ENCODE data around the gene COL4A2.
"Not testable (repeated sequence)": the region's sequence is repeated elsewhere in the genome, so short reads cannot be mapped to it uniquely, and the experiment has no call there.

COL4A2 gene

DNA sequence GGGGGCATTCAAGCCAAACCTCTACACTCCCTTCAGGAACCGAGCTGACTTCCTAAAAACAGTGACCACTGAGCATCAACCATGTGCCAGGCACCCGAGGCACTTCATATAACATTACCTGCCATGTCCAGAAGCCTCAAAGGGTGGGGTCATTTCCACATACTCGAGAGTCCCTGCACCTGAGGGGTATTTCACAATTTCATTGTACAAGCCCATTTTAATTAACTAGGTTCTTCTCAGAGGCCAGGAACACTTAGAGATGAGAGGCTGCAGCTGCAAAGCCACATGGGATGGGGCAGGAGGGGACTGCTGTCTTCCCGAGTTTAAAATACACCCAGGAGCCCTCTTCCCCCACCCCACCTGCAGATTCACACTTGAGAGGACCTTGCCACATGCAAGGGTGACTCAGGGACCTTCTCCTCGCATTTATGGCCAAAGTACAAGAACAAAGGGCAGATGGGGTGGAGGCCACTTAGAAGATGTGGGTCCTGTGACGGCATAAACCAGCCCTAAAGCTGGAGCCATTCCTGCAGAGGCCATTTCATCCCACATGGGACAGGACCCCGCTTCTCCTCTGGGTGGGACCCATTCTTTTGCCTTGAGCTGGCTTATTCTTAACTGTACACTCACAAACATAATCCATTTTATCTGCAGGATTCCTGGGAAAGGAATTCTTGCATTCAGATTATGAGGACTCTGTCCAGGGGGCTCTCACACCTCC is 210.6 kb downstream of the COL4A2 start:
- DNase-seq (ENCODE audit: low read depth in 2 of 2) = no peak

- DNase-seq (ENCODE audit: low read depth in 2 of 2) = no peak
Measured at GRCh38 chr13:110518226-110518525, 211.1 kb downstream of the COL4A2 start.

DNA sequence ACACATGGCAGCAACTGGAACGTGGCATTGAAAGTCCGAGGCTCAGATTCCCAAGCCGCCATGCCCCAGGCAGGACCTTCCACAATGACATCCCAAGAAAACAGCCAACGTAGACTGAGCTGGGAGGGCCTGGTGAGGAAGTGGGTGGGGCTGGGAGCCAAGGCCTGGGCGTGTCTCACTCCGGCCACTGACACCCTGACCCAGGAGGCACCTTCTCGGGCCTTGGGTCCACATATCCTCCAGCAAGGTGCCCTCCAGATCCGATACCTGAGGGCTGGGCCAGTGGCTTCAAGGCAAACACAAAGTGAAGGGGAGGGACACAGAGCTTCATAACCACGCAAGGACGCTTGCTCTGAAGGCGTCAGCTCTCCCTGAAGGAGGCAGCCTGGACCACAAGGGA is 211.5 kb downstream of the COL4A2 start:
- DNase-seq (ENCODE audit: low read depth in 2 of 2) = no peak

DNA sequence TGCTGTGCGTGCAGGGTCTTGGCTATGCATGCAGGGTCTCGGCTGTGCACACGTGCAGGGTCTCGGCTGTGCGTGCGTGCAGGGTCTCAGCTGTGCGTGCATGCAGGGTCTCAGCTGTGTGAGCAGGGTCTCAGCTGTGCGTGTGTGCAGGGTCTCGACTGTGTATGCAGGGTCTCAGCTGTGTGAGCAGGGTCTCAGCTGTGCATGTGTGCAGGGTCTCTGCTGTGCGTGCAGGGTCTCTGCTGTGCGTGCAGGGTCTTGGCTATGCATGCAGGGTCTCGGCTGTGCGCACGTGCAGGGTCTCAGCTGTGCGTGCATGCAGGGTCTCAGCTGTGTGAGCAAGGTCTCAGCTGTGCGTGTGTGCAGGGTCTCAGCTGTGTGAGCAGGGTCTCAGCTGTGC is 212.0 kb downstream of the COL4A2 start:
- DNase-seq (ENCODE audit: low read depth in 2 of 2) = no peak

- DNase-seq (ENCODE audit: low read depth in 2 of 2) = no peak
Measured at GRCh38 chr13:110519506-110519905, 212.4 kb downstream of the COL4A2 start.

- no peak for DNase-seq (ENCODE audit: low read depth in 2 of 2)
Measured at GRCh38 chr13:110520431-110521295, 213.6 kb downstream of the COL4A2 start.

DNA sequence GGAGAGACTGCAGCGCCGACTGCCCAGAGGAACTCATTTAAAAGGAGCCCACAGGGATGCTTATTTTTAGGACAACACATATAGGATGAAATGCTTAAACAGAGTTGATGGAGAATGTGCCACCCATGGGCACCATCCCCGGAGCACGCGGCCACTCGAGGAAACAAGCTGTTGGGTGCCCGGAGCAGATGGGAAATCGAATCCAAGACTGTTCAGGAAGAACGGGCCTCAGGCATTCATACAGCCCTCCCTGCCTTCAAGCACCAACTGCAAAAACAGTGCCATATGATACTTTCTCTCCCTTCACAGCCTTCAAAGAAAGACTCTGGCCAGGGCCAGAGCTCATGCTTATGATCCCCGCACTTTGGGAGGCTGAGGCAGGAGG is 214.2 kb downstream of the COL4A2 start:
- no peak for DNase-seq (ENCODE audit: low read depth in 2 of 2)

- no peak for DNase-seq (ENCODE audit: low read depth in 2 of 2)
Measured at GRCh38 chr13:110521946-110522345, 214.9 kb downstream of the COL4A2 start.

GRCh38 chr13:110522721-110523120 is 215.6 kb downstream of the COL4A2 start:
- DNase-seq (ENCODE audit: low read depth in 2 of 2) = no peak

DNA sequence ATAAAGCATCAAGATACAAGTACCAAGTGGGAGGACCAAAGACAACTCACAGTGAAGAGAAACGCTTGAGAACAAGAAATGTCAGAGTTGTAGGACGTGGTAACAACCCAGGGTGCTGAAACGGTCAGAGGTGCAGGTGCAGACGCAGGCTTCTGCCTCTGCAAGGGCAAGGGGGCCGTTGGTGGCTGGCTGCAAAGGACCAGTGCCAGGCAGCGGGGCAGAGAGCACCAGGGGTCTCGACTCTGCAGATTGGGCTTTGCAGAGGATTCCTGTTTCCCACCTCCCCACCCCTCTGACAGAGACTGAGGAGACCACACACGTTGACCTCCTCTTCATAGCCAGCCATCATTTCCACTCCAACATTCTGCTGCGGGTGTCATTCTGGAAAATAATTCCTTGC is 216.1 kb downstream of the COL4A2 start:
- DNase-seq (ENCODE audit: low read depth in 2 of 2) = no peak

- DNase-seq (ENCODE audit: low read depth in 2 of 2) = no peak
Measured at GRCh38 chr13:110523838-110524540, 216.9 kb downstream of the COL4A2 start.

DNA sequence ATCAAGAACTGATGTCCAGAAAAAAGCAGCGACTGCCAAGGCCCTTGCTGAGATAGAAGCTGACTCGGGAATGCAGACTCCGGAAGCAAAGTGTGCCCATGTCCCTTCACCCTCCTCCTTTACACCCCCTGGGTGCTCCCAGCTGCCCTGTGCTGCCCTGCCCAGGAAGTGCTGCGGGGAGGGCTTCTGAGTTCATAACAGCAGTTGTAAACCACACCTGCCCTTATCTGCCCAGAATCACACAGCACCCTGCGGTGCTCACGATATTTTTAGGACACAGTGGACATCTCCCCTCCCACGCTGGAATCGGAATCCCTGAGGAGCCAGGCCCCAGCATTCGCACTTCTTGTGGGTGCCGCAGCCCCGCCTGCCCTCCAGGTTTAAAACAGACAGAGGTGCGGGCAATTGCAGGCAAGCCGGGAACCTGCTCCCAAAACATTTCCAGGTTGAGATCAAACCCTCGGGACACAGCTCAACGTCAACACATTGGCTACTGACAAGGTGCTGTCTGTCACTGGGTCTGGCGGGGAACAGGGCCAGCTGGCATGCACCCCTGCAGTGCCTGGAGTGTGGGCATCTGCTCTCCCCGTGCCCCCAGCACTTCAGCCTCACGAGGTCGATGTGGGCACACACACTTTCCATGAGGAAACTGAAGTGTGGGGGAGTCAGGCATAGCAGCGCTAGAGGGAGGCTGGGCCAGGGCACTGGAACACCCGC is 217.6 kb downstream of the COL4A2 start:
- DNase-seq (ENCODE audit: low read depth in 2 of 2) = no peak

DNA sequence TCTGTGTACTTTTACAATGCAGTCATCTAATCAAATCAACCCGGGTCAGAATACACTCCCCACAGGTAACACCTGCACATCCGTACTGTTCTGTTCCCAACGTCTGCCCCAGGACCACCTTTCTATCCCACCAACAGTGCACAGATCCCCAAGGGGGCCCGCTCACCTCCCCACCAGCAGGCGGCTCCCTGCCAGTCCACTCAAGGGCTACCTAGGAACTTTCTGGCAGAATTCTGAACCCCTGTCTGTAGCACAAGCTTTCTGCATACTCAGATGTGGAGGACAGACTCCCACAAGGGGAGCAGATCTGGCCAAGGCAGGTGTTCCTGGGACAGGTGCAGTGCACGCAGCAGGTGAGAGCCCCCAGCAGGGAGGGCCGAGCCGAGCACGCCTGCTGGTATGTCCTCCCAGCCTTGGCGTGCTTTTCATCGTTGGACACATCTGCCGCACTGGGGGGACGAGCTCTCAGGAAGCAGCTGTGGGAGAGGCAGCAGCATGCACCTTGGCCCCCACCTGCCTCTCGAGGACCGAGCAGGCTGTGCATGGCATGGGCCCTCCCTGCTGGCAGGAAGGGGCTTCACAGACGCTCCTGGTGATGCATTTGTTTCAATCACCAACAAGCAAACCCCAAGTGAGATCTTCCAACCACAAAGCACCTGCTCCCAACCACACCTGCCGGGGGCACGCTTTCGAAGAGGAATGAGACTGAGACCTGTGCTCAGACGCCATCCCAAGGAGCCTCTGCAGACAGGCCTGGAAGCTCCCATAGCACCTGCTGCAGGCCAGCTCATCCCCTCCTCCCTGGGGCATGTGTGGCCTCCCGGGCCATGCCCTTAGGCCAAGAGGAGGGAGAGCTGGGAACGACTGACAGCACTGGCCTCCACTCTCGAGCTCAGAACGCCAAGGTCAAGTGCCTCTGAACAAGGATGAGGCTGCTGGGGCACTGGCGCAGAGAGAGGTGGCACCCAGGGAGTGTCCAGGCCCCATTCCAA is 218.5 kb downstream of the COL4A2 start:
- DNase-seq (ENCODE audit: low read depth in 2 of 2) = no peak

- DNase-seq (ENCODE audit: low read depth in 2 of 2) = no peak
Measured at GRCh38 chr13:110528371-110528770, 221.3 kb downstream of the COL4A2 start.

DNA sequence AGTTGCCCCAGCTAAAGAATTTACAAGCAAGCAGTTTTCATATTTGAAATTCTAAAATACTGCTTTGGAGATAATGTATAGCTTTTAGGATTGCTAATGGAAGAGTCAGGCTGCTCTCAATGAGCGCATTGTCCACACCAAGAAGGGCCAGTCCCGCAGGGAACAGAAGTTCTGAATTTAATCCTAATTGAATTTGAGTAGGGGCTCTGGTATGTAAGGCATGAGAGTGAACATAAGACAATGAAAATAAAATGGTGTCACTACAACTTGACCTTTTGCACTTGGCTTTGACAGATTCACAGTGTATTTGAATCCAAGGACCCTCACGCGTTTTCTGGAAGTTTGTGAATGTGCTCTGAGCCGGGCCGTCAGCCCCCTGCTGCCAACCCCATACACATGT is 221.8 kb downstream of the COL4A2 start:
- no peak for DNase-seq (ENCODE audit: low read depth in 2 of 2)

DNA sequence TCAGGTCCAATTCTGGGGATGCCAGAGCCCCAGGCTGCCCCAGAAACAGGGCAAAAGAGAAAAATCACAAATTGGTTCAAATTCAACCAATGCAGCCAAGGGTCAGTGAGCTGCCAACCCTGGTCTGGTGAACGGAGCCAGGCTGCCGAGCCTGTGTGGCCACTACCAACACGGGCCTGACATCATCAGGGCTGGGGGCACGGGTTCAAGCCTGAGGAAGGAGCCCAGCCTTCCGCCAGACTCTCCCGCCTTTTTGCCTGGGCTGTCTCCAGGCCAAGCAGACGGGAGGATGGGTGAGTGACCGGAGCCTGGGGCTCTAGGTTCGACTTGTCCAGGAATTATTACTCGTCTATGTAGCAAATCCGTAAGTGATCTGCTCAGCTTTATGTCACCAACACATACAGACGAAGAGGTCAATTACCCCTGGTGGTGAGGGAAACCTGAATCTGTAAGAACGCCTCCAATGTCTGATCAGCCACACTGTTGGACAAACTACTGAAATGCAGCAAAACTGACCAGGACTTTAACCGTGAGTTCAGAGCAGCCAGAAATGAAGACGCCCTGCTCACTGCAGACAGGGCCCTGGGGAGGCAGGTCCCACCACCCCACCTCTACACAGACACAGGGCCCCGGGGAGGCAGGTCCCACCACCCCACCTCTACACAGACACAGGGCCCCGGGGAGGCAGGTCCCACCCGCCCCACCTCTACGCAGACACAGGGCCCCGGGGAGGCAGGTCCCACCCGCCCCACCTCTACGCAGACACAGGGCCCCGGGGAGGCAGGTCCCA is 222.6 kb downstream of the COL4A2 start:
- DNase-seq (ENCODE audit: low read depth in 2 of 2) = no peak

DNA sequence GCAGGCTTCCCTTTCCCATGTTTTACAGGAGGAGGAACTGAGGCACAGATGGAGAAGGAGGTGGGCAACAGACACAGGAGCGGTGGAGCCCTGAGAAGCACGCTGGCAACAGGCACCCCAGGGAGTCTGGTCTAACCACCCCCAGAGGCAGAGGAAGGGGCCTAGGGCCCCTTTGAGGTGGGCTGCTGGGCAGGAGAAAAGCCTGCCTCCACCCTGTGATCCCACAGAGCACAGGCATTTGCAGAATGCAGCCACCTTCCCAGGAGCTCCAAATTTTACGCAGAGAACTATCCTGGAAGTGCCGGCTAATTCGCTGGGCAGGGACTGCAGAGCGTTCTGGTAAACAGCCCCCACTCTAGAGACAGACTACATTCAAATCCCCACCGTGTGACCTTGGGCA is 224.0 kb downstream of the COL4A2 start:
- no peak for DNase-seq (ENCODE audit: low read depth in 2 of 2)

DNA sequence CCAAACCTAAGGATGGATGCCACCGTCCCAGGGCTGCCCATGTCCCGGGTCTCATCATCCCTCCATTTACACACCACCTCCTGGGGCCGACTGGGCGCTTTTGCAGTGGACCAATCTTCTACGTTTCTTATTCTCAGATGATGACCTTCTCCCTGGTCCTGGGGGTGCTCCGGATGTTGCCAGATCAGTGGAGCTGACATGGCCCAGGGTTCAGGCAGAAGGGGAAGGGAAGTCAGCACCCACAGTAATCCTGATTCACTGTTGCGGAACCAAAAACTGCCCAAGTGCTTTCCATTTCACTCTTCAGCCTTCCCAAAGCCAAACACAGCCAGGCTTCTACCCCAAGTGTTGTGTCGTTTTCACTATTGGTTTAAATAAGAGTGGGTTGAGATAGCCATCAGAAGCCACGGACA is 224.6 kb downstream of the COL4A2 start:
- no peak for DNase-seq (ENCODE audit: low read depth in 2 of 2)

DNA sequence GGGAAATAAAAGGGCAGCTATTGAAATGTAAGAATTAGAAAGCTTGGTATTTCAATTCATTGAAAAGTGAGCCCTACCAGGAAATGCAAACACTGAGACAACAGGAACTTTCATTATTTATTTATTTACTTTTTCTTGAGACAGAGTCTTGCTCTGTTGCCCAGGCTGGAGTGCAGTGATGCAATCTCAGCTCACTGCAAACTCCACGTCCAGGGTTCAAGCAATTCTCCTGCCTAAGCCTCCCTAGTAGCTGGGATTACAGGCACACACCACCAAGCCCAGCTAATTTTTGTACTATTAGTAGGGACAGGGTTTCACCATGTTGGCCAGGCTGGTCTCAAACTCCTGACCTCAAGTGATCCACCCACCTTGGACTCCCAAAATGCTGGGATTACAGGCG is 225.2 kb downstream of the COL4A2 start:
- not testable (repeated sequence) for DNase-seq (ENCODE audit: low read depth in 2 of 2)

All from fibroblast of skin of left quadriceps (primary cell).